Caco-2 (cell line): ENCODE results near the gene SCN8A. TPM values are rescaled to one million over a fixed set of nuclear protein-coding genes. Genes with fewer than 3 reads are reported as not detected.

Source experiments
- BruUV-seq: library from RNA; stranded (reverse); fragments of 400-500 nt; replicated peaks from 2 replicates; lab custom pipeline; 2021; lab: Mats Ljungman, UMichigan
- CTCF ChIA-PET: fragments of 300-600 bp; sonication (Branson Sonifier 250); formaldehyde crosslinking; loops from one replicate; lab custom pipeline; 2022; ENCODE audit warnings: antibody characterized with exemption; lab: Charles Lee
- POLR2A ChIA-PET: fragments of 300-600 bp; sonication (Branson Sonifier 250); formaldehyde crosslinking; loops from one replicate; lab custom pipeline; 2022; ENCODE audit warnings: antibody characterized with exemption; lab: Charles Lee
- DNase-seq, 2 experiments: peaks; one replicate each; pipeline versions ENCODE4 v3.0.0 to v3.0.0-alpha.2; 2020 to 2022
- H3K27me3 ChIP-seq: replicated peaks from 2 replicates; pipeline ENCODE4 v1.6.0; 2011; ENCODE audit warnings: low read length; ENCODE audit not compliant: control insufficient read depth, insufficient read depth
- H3K36me3 ChIP-seq: 2 replicates; pipeline ENCODE4 v1.5.1; 2011; ENCODE audit warnings: low read length; ENCODE audit not compliant: control insufficient read depth, insufficient read depth
- H3K4me1 ChIP-seq: fragments of 250-450 bp; sonication (Bioruptor Pico); 2 replicates; pipeline ENCODE4 v1.5.1; 2020; ENCODE audit warnings: mild to moderate bottlenecking
- H3K4me3 ChIP-seq: 2 replicates; pipeline ENCODE4 v1.5.1; 2011; ENCODE audit warnings: low read depth, mild to moderate bottlenecking, control low read depth, low read length
- H3K9me3 ChIP-seq: fragments of 250-450 bp; sonication (Bioruptor Pico); 2 replicates; pipeline ENCODE4 v1.5.1; 2020; ENCODE audit warnings: mild to moderate bottlenecking, moderate library complexity
- H3K27ac Mint-ChIP-seq: one replicate; pipeline ENCODE4 v1.8.0; 2022; ENCODE audit warnings: mixed read lengths; ENCODE audit not compliant: unreplicated experiment
- H3K27me3 Mint-ChIP-seq: one replicate; pipeline ENCODE4 v1.8.0; 2022; ENCODE audit warnings: mixed read lengths; ENCODE audit not compliant: insufficient read depth, unreplicated experiment
- H3K36me3 Mint-ChIP-seq: one replicate; pipeline ENCODE4 v1.8.0; 2022; ENCODE audit warnings: mild to moderate bottlenecking, mixed read lengths; ENCODE audit not compliant: insufficient read depth, unreplicated experiment
- H3K4me1 Mint-ChIP-seq: one replicate; pipeline ENCODE4 v1.8.0; 2022; ENCODE audit warnings: low read depth, mixed read lengths; ENCODE audit not compliant: unreplicated experiment
- H3K4me3 Mint-ChIP-seq: one replicate; pipeline ENCODE4 v1.8.0; 2022; ENCODE audit warnings: mild to moderate bottlenecking, moderate library complexity, mixed read lengths; ENCODE audit not compliant: unreplicated experiment
- H3K9me3 Mint-ChIP-seq: one replicate; pipeline ENCODE4 v1.8.0; 2022; ENCODE audit warnings: mixed read lengths; ENCODE audit not compliant: unreplicated experiment
- CTCF ChIP-seq, 2 experiments: fragments of 200-600 bp in 1 of 2; IDR thresholded peaks; 1 replicate in 1 of 2; 2 replicates in 1 of 2; pipeline versions ENCODE4 v1.5.1 to v1.8.0; 2011 to 2022; ENCODE audit warnings: antibody characterized with exemption in 1 of 2, control low read depth in 1 of 2, inconsistent platforms in 1 of 2, low read depth in 1 of 2, low read length in 1 of 2, mild to moderate bottlenecking in 1 of 2, moderate library complexity in 1 of 2; ENCODE audit not compliant: insufficient read depth in 1 of 2, severe bottlenecking in 1 of 2, unreplicated experiment in 1 of 2
- intact Hi-C: fragments of 100-400 bp; cut with micrococcal nuclease; formaldehyde crosslinking; loops from one replicate; pipeline ENCODE4 v1.10.0; 2022; ENCODE audit not compliant: unreplicated experiment
- total RNA-seq: library from RNA; stranded (reverse); gene quantifications from 2 replicates; pipeline ENCODE4 v1.2.3, GENCODE V29; 2022

The SCN8A gene
- total RNA-seq, 1 experiment from 2014 or later = 16.5 TPM

- no peak for TF ChIP-seq CTCF (IDR thresholded peaks at IDR 0.05; ENCODE audit: insufficient read depth in 1 of 2, low read depth in 1 of 2, low read length in 1 of 2, severe bottlenecking in 1 of 2, unreplicated experiment in 1 of 2)
- BruUV-seq = no TSS peak
- no peaks in the 10 kb centered on the region for H3K36me3 ChIP-seq
- H3K27me3 Mint-ChIP-seq = no peaks in the 10 kb centered on the region
- peaks cover 3% of the 10 kb centered on the region for H3K4me1 Mint-ChIP-seq
- ChIA-PET POLR2A (no interaction called here), CTCF (no interaction called here)
- no peaks in the 10 kb centered on the region for H3K27me3 ChIP-seq
- no peak overlapping the region for H3K4me3 Mint-ChIP-seq
- H3K4me3 ChIP-seq = no peak overlapping the region
- no peaks in the 10 kb centered on the region; the same call in 1 of the 2 replicates for H3K4me1 ChIP-seq
- H3K27ac Mint-ChIP-seq = no peak overlapping the region
- no peaks in the 10 kb centered on the region for H3K36me3 Mint-ChIP-seq
- DNase-seq = no peak
- no peaks in the 10 kb centered on the region for H3K9me3 Mint-ChIP-seq
- intact Hi-C loops = no loop called here
- H3K9me3 ChIP-seq = no peaks in the 10 kb centered on the region
Measured at GRCh38 chr12:51630986-51631385, 40.0 kb downstream of the SCN8A start.

GRCh38 chr12:51631591-51631990 is 40.6 kb downstream of the SCN8A start:
- TF ChIP-seq CTCF (IDR thresholded peaks at IDR 0.05; ENCODE audit: insufficient read depth in 1 of 2, low read depth in 1 of 2, low read length in 1 of 2, severe bottlenecking in 1 of 2, unreplicated experiment in 1 of 2) = no peak
- BruUV-seq = no TSS peak
- no peak for DNase-seq
- Histone ChIP-seq H3K27me3 (no peaks in the 10 kb centered on the region), H3K4me3 (no peak overlapping the region), H3K9me3 (no peaks in the 10 kb centered on the region), H3K4me1 (no peaks in the 10 kb centered on the region), H3K36me3 (no peaks in the 10 kb centered on the region)
- Mint-ChIP-seq H3K4me3 (no peak overlapping the region), H3K9me3 (no peaks in the 10 kb centered on the region), H3K36me3 (no peaks in the 10 kb centered on the region), H3K27ac (no peak overlapping the region), H3K27me3 (no peaks in the 10 kb centered on the region), H3K4me1 (no peaks in the 10 kb centered on the region)
- ChIA-PET CTCF (no interaction called here), POLR2A (no interaction called here)
- intact Hi-C loops = no loop called here

GRCh38 chr12:51632623-51633022 is 41.6 kb downstream of the SCN8A start:
- Mint-ChIP-seq H3K4me1 (no peaks in the 10 kb centered on the region), H3K27me3 (no peaks in the 10 kb centered on the region), H3K36me3 (no peaks in the 10 kb centered on the region), H3K9me3 (peaks cover 9% of the 10 kb centered on the region), H3K27ac (no peak overlapping the region), H3K4me3 (no peak overlapping the region)
- no TSS peak for BruUV-seq
- no peak for DNase-seq
- CTCF ChIA-PET = no interaction called here
- intact Hi-C loops = no loop called here
- Histone ChIP-seq H3K4me1 (no peaks in the 10 kb centered on the region), H3K36me3 (no peaks in the 10 kb centered on the region), H3K27me3 (no peaks in the 10 kb centered on the region), H3K9me3 (no peaks in the 10 kb centered on the region), H3K4me3 (no peak overlapping the region)
- POLR2A ChIA-PET = no interaction called here
- no peak for TF ChIP-seq CTCF (IDR thresholded peaks at IDR 0.05; ENCODE audit: insufficient read depth in 1 of 2, low read depth in 1 of 2, low read length in 1 of 2, severe bottlenecking in 1 of 2, unreplicated experiment in 1 of 2)
